GM12891 (cell line): ENCODE measurements around the gene GOT2.
"Not testable (repeated sequence)": the region's sequence is repeated elsewhere in the genome, so short reads cannot be mapped to it uniquely, and the experiment has no call there.

Source experiments
- DNase-seq: peaks from one replicate; pipeline ENCODE4 v3.0.0; 2011; ENCODE audit warnings: low spot score; ENCODE audit not compliant: insufficient read length
- FAIRE-seq: peaks from 2 replicates; lab custom pipeline; 2011; peaks lifted over from hg19 to GRCh38; lab: Jason Lieb, UNC
- PAX5 ChIP-seq: IDR thresholded peaks from 2 replicates; pipeline ENCODE4 v1.6.1; 2011; ENCODE audit warnings: low read length, moderate library complexity, mild to moderate bottlenecking; ENCODE audit not compliant: insufficient read depth, severe bottlenecking
- POLR2A ChIP-seq: IDR thresholded peaks from 2 replicates; pipeline ENCODE4 v1.6.1; 2011; ENCODE audit warnings: low read depth, low read length, control low read depth
- POLR2AphosphoS5 ChIP-seq: IDR thresholded peaks from 2 replicates; pipeline ENCODE4 v1.6.1; 2011; ENCODE audit warnings: low read depth, low read length, control low read depth
- POU2F2 ChIP-seq: IDR thresholded peaks from 2 replicates; pipeline ENCODE4 v1.6.1; 2011; ENCODE audit warnings: low read depth, mild to moderate bottlenecking, control low read depth, low read length, moderate library complexity
- SPI1 ChIP-seq: IDR thresholded peaks from 2 replicates; pipeline ENCODE4 v1.6.1; 2011; ENCODE audit warnings: low read depth, low read length, control low read depth
- TAF1 ChIP-seq: IDR thresholded peaks from 2 replicates; pipeline ENCODE4 v1.6.1; 2011; ENCODE audit warnings: low read depth, low read length, control low read depth

The GOT2 gene

GRCh38 chr16:58717994-58718393 lies 16.1 kb downstream of the GOT2 start:
- DNase-seq (no peak), FAIRE-seq (no peak)
- no peak for TF ChIP-seq POLR2A
- TF ChIP-seq TAF1: no peak
- TF ChIP-seq PAX5: no peak
- TF ChIP-seq POLR2AphosphoS5: no peak
- TF ChIP-seq POU2F2: no peak
- TF ChIP-seq SPI1: no peak

GRCh38 chr16:58716468-58716867 lies 17.6 kb downstream of the GOT2 start:
- DNase-seq (no peak), FAIRE-seq (no peak)
- TF ChIP-seq POU2F2 (no peak), POLR2A (no peak), SPI1 (no peak), PAX5 (no peak), POLR2AphosphoS5 (no peak), TAF1 (no peak)

- TF ChIP-seq POLR2AphosphoS5 (no peak), POU2F2 (no peak), PAX5 (no peak), POLR2A (no peak), SPI1 (no peak), TAF1 (no peak)
- FAIRE-seq (no peak), DNase-seq (no peak)
Measured at GRCh38 chr16:58713742-58714141, 20.4 kb downstream of the GOT2 start.

- FAIRE-seq: no peak
- TF ChIP-seq SPI1: no peak
- no peak for TF ChIP-seq TAF1
- no peak for TF ChIP-seq POLR2AphosphoS5
- TF ChIP-seq POU2F2: no peak
- no peak for TF ChIP-seq PAX5
- TF ChIP-seq POLR2A: no peak
- DNase-seq: no peak
Measured at GRCh38 chr16:58709333-58709732, 24.8 kb downstream of the GOT2 start.

GRCh38 chr16:58699151-58699550 lies 35.0 kb downstream of the GOT2 start:
- no peak for FAIRE-seq
- no peak for DNase-seq
- TF ChIP-seq PAX5: no peak
- TF ChIP-seq POLR2A: no peak
- no peak for TF ChIP-seq POLR2AphosphoS5
- no peak for TF ChIP-seq TAF1
- no peak for TF ChIP-seq SPI1
- TF ChIP-seq POU2F2: no peak

- no peak for TF ChIP-seq POLR2AphosphoS5
- TF ChIP-seq POLR2A: no peak
- TF ChIP-seq PAX5: no peak
- FAIRE-seq (no peak), DNase-seq (no peak)
Measured at GRCh38 chr16:58695368-58695767, 38.7 kb downstream of the GOT2 start.

- TF ChIP-seq POLR2AphosphoS5 (no peak), SPI1 (no peak), POLR2A (no peak), POU2F2 (no peak), PAX5 (no peak), TAF1 (no peak)
- FAIRE-seq (no peak), DNase-seq (no peak)
Measured at GRCh38 chr16:58692450-58692849, 41.7 kb downstream of the GOT2 start.

GRCh38 chr16:58686985-58687706 lies 47.0 kb downstream of the GOT2 start:
- FAIRE-seq, DNase-seq: not testable (repeated sequence)

GRCh38 chr16:58685084-58685449 lies 49.0 kb downstream of the GOT2 start:
- no peak for FAIRE-seq
- DNase-seq: no peak
- no peak for TF ChIP-seq POLR2A
- TF ChIP-seq POLR2AphosphoS5: no peak
- no peak for TF ChIP-seq PAX5
- no peak for TF ChIP-seq TAF1
- no peak for TF ChIP-seq SPI1
- no peak for TF ChIP-seq POU2F2

- DNase-seq: peak; percentile 94
- peak; percentile 91 for FAIRE-seq
- TF ChIP-seq POLR2A (no peak), TAF1 (no peak), PAX5 (no peak), POLR2AphosphoS5 (no peak), POU2F2 (peak; percentile 63; the same call in 1 of the 2 replicates), SPI1 (no peak)
Measured at GRCh38 chr16:58684354-58685083, 49.6 kb downstream of the GOT2 start, which contains the start of gene SLC38A7. SLC38A7 (minus strand) TSS chr16:58684770; CDS start chr16:58680126, 4,644 bp downstream.
